ENCODE data around the gene SPHKAP. TPM values are rescaled to one million over a fixed set of nuclear protein-coding genes. Genes with fewer than 3 reads are reported as not detected.

Gene SPHKAP
- total RNA-seq, 1 donor: not detected

- TF ChIP-seq, protein P1, sequence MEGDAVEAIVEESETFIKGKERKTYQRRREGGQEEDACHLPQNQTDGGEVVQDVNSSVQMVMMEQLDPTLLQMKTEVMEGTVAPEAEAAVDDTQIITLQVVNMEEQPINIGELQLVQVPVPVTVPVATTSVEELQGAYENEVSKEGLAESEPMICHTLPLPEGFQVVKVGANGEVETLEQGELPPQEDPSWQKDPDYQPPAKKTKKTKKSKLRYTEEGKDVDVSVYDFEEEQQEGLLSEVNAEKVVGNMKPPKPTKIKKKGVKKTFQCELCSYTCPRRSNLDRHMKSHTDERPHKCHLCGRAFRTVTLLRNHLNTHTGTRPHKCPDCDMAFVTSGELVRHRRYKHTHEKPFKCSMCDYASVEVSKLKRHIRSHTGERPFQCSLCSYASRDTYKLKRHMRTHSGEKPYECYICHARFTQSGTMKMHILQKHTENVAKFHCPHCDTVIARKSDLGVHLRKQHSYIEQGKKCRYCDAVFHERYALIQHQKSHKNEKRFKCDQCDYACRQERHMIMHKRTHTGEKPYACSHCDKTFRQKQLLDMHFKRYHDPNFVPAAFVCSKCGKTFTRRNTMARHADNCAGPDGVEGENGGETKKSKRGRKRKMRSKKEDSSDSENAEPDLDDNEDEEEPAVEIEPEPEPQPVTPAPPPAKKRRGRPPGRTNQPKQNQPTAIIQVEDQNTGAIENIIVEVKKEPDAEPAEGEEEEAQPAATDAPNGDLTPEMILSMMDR (IDR thresholded peaks at IDR 0.05; ENCODE audit: insufficient read depth, low read depth, low read length): no peak
- no peak overlapping the region for H3K4me3 ChIP-seq (ENCODE audit: low read depth, low read length)
- DNase-seq (ENCODE audit: low read depth): no peak
These were observed 14.2 kb downstream of the SPHKAP start for GRCh38 chr2:228167290-228167689.

DNA sequence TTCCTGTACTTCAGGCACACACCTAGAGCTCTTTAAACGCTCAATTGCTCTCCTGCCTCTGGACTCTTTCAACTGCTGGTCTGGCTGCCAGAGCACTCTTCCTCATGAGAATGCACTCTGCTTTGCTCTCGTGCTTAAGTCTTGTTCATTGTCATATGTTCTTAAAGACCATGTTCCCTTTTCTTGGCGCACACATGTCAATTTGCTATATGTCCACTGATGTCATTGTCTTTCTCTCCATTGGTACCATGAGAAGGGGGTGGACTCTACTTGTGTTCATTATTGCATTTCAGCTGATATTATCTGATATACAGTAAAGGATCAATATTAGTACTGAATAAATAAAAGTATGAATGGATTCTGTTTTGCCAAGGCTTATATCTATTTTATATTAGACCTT is 16.8 kb downstream of the SPHKAP start:
- no peak overlapping the region for H3K4me3 ChIP-seq (ENCODE audit: low read depth, low read length)
- DNase-seq (ENCODE audit: low read depth): no peak
- TF ChIP-seq, protein P1 (IDR thresholded peaks at IDR 0.05; ENCODE audit: insufficient read depth, low read depth, low read length): no peak

- no peak for DNase-seq (ENCODE audit: low read depth)
- TF ChIP-seq, protein P1 (IDR thresholded peaks at IDR 0.05; ENCODE audit: insufficient read depth, low read depth, low read length): no peak
- no peak overlapping the region for H3K4me3 ChIP-seq (ENCODE audit: low read depth, low read length)
These were observed 23.6 kb downstream of the SPHKAP start for GRCh38 chr2:228157841-228158240.

DNA sequence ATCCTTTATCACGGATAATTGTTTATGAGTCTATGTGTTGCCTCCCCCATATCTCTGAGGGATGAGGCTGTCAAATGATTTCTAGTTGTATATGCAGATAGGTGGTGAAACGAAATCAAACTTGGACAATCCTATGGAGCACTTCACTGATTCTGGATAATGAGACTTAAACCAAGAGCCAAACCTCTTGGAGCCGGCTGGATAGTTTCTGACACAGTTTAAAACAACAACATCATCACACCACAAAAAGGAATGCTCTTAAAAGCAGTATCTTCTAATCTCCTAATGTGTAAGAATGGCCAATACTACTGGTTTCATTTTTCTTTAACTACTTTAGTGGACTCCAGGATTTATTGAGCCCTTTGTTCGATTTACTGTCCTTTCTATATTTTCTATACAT is 36.5 kb downstream of the SPHKAP start:
- no peak for DNase-seq (ENCODE audit: low read depth)
- TF ChIP-seq, protein P1 (IDR thresholded peaks at IDR 0.05; ENCODE audit: insufficient read depth, low read depth, low read length): no peak
- H3K4me3 ChIP-seq (ENCODE audit: low read depth, low read length): no peak overlapping the region

DNA sequence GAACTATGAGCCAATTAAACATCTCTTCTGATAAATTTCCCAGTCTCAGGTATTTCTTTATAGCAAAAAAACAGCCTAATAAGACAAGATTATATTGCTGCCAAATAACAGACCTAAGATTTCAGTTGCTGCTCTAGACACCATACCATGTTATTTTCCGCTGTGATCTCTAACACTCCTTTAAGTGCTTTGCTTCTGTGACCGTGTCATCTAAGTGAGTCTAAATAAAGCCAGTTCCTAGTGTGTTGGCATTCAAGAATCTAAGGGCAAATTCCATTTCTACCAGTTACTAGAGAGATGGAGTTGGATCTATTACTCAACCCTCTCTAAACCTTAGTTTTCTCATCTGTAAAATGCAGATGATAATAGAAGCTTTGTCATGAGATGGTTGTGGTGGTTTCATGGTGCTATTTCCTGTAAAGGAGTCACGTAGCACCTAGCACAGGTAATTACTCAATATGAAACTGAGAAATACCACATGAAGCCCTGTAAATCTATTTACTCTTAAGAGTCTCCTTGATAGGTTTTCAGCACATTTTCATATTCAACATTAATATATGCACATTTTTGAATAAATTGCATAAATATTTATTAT is 40.5 kb downstream of the SPHKAP start:
- TF ChIP-seq, protein P1 (IDR thresholded peaks at IDR 0.05; ENCODE audit: insufficient read depth, low read depth, low read length): no peak
- no peak for DNase-seq (ENCODE audit: low read depth)
- no peak overlapping the region for H3K4me3 ChIP-seq (ENCODE audit: low read depth, low read length)

- DNase-seq (ENCODE audit: low read depth): no peak
- TF ChIP-seq, protein P1 (IDR thresholded peaks at IDR 0.05; ENCODE audit: insufficient read depth, low read depth, low read length): no peak
- no peak overlapping the region for H3K4me3 ChIP-seq (ENCODE audit: low read depth, low read length)
These were observed 45.5 kb downstream of the SPHKAP start for GRCh38 chr2:228136027-228136426.

DNA sequence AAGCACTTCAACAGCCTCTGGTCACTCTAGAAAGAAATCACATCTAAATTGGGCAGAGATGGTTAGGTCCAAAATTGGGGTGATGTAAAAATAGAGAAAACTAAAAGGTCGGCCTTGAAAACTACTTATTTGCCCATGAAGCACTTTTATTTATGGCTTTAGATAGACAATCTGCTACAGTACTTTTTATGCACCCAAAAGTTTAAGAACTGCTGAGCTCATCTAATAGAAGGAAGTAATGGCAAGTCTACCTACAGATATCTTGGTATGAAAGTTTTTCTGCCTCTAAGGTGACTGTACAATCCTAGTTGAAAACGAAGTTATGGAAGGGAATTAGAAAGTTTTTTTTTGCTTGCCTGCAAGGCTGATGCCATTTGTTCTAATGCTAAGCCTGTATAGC is 46.2 kb downstream of the SPHKAP start:
- DNase-seq (ENCODE audit: low read depth): no peak
- TF ChIP-seq, protein P1 (IDR thresholded peaks at IDR 0.05; ENCODE audit: insufficient read depth, low read depth, low read length): no peak
- no peak overlapping the region for H3K4me3 ChIP-seq (ENCODE audit: low read depth, low read length)

Data from fibroblast of villous mesenchyme (primary cell).